ENCODE results near the gene KYNU.

KYNU gene

GRCh38 chr2:142951190-142952007 lies 73.9 kb downstream of the KYNU start:
- H3K4me3 ChIP-seq (ENCODE audit: control insufficient read depth, low read depth, low read length): no peak overlapping the region
- no peak for TF ChIP-seq CTCF (IDR thresholded peaks at IDR 0.05; ENCODE audit: control insufficient read depth, insufficient read depth, low read depth, low read length, missing control alignments)
- DNase-seq (ENCODE audit: low read depth): no peak

GRCh38 chr2:142952018-142952417 lies 74.6 kb downstream of the KYNU start:
- no peak overlapping the region for H3K4me3 ChIP-seq (ENCODE audit: control insufficient read depth, low read depth, low read length)

GRCh38 chr2:142952793-142953494 lies 75.5 kb downstream of the KYNU start:
- H3K4me3 ChIP-seq (ENCODE audit: control insufficient read depth, low read depth, low read length): no peak overlapping the region
- no peak for DNase-seq (ENCODE audit: low read depth)
- no peak for TF ChIP-seq CTCF (IDR thresholded peaks at IDR 0.05; ENCODE audit: control insufficient read depth, insufficient read depth, low read depth, low read length, missing control alignments)

More at GRCh38 chr2:142952018-142952417, 74.6 kb downstream of the KYNU start:
- DNase-seq (ENCODE audit: low read depth): no peak
- TF ChIP-seq CTCF (IDR thresholded peaks at IDR 0.05; ENCODE audit: control insufficient read depth, insufficient read depth, low read depth, low read length, missing control alignments): no peak

- no peak for DNase-seq (ENCODE audit: low read depth)
- no peak for TF ChIP-seq CTCF (IDR thresholded peaks at IDR 0.05; ENCODE audit: control insufficient read depth, insufficient read depth, low read depth, low read length, missing control alignments)
Observed at GRCh38 chr2:142954493-142954892, 77.0 kb downstream of the KYNU start.

GRCh38 chr2:142957144-142957543 lies 79.7 kb downstream of the KYNU start:
- no peak overlapping the region for H3K4me3 ChIP-seq (ENCODE audit: control insufficient read depth, low read depth, low read length)
- no peak for TF ChIP-seq CTCF (IDR thresholded peaks at IDR 0.05; ENCODE audit: control insufficient read depth, insufficient read depth, low read depth, low read length, missing control alignments)
- DNase-seq (ENCODE audit: low read depth): no peak

More at GRCh38 chr2:142954493-142954892, 77.0 kb downstream of the KYNU start:
- no peak overlapping the region for H3K4me3 ChIP-seq (ENCODE audit: control insufficient read depth, low read depth, low read length)

- TF ChIP-seq CTCF (IDR thresholded peaks at IDR 0.05; ENCODE audit: control insufficient read depth, insufficient read depth, low read depth, low read length, missing control alignments): no peak
- no peak overlapping the region for H3K4me3 ChIP-seq (ENCODE audit: control insufficient read depth, low read depth, low read length)
- no peak for DNase-seq (ENCODE audit: low read depth)
Observed at GRCh38 chr2:142961202-142961601, 83.7 kb downstream of the KYNU start.
